Endothelial cell of umbilical vein (primary cell): Measurements from ENCODE around the gene DSG3. TPM values are rescaled to one million over a fixed set of nuclear protein-coding genes. Genes with fewer than 3 reads are reported as not detected.

Source experiments
- BruUV-seq: library from RNA; stranded (reverse); fragments of 400-500 nt; replicated peaks from 2 replicates; lab custom pipeline; 2021; lab: Mats Ljungman, UMichigan
- CTCF ChIA-PET: fragments of 300-600, 350-600 bp; sonication (Branson Sonifier 250); formaldehyde crosslinking; loops from one replicate; lab custom pipeline; 2021; ENCODE audit warnings: antibody characterized with exemption, inconsistent platforms; lab: Charles Lee
- POLR2A ChIA-PET: fragments of 300-600, 350-600 bp; sonication (Branson Sonifier 250); formaldehyde crosslinking; loops from one replicate; lab custom pipeline; 2021; ENCODE audit warnings: antibody characterized with exemption, inconsistent platforms; lab: Charles Lee
- DNase-seq: peaks from one replicate; pipeline ENCODE4 v3.0.0-alpha.2; 2011; ENCODE audit warnings: low read depth, low spot score
- FAIRE-seq: peaks from 2 replicates; lab custom pipeline; 2011; peaks lifted over from hg19 to GRCh38; lab: Jason Lieb, UNC
- H2AFZ ChIP-seq: 2 replicates; pipeline ENCODE4 v1.6.0; 2012; ENCODE audit warnings: low read depth, low read length, control low read depth, inconsistent platforms
- H3K27ac ChIP-seq: 2 replicates; pipeline ENCODE4 v1.5.1; 2011; ENCODE audit warnings: low read depth, mild to moderate bottlenecking, control low read depth, low read length, moderate library complexity; ENCODE audit not compliant: insufficient read depth
- H3K27me3 ChIP-seq, 2 experiments: 2 replicates each; pipeline versions ENCODE4 v1.6.0 to v1.6.1; 2011; ENCODE audit warnings: low read length in 2 of 2, mixed read lengths in 1 of 2; ENCODE audit not compliant: control insufficient read depth in 2 of 2, insufficient read depth in 2 of 2
- H3K36me3 ChIP-seq, 2 experiments: 2 replicates in 1 of 2; 3 replicates in 1 of 2; pipeline ENCODE4 v1.5.1; 2011; ENCODE audit warnings: low read length in 2 of 2, mild to moderate bottlenecking in 1 of 2, moderate library complexity in 1 of 2; ENCODE audit not compliant: control insufficient read depth in 2 of 2, insufficient read depth in 2 of 2; ENCODE audit errors: extremely low read depth in 1 of 2
- H3K4me1 ChIP-seq: 3 replicates; pipeline ENCODE4 v1.5.1; 2011; ENCODE audit warnings: mild to moderate bottlenecking, low read length; ENCODE audit not compliant: control insufficient read depth, insufficient read depth; ENCODE audit errors: extremely low read depth
- H3K4me2 ChIP-seq: 2 replicates; pipeline ENCODE4 v1.6.1; 2011; ENCODE audit warnings: low read length, control low read depth, mixed read lengths; ENCODE audit not compliant: insufficient read depth
- H3K4me3 ChIP-seq, 3 experiments: fragments of 200-600 bp in 1 of 3; sonication (generic), shearing (Covaris generic) in 1 of 3; replicated peaks in 1 of 3; 2 replicates each; pipeline ENCODE4 v1.5.1; 2011 to 2016; ENCODE audit warnings: control low read depth in 3 of 3, low read length in 3 of 3, mild to moderate bottlenecking in 2 of 3, inconsistent platforms in 1 of 3, low read depth in 1 of 3, moderate library complexity in 1 of 3; ENCODE audit not compliant: insufficient read depth in 1 of 3
- H3K79me2 ChIP-seq: 2 replicates; pipeline ENCODE4 v1.6.0; 2012; ENCODE audit warnings: low read length, inconsistent platforms; ENCODE audit not compliant: control insufficient read depth, insufficient read depth
- H3K9ac ChIP-seq: replicated peaks from 2 replicates; pipeline ENCODE3; 2011; ENCODE audit warnings: low read length, control low read depth; ENCODE audit not compliant: insufficient read depth; ENCODE audit errors: extremely low read depth
- H3K9me1 ChIP-seq: replicated peaks from 3 replicates; pipeline ENCODE4 v1.6.0; 2011; ENCODE audit warnings: mild to moderate bottlenecking, low read length; ENCODE audit not compliant: control insufficient read depth, insufficient read depth; ENCODE audit errors: extremely low read depth
- H3K9me3 ChIP-seq: replicated peaks from 2 replicates; pipeline ENCODE4 v1.5.1; 2012; ENCODE audit warnings: low read length, inconsistent platforms; ENCODE audit not compliant: control insufficient read depth, insufficient read depth
- H4K20me1 ChIP-seq: replicated peaks from 2 replicates; pipeline ENCODE3; 2011; ENCODE audit warnings: mild to moderate bottlenecking, low read length; ENCODE audit not compliant: control insufficient read depth, insufficient read depth; ENCODE audit errors: extremely low read depth
- EZH2 ChIP-seq: IDR thresholded peaks from 2 replicates; pipeline ENCODE4 v1.6.1; 2012; ENCODE audit warnings: borderline replicate concordance, low read depth, mild to moderate bottlenecking, moderate library complexity, low read length, inconsistent platforms; ENCODE audit not compliant: severe bottlenecking
- FOS ChIP-seq: IDR thresholded peaks from 2 replicates; pipeline ENCODE4 v1.6.1; 2011; ENCODE audit warnings: mild to moderate bottlenecking, low read length, moderate library complexity, borderline replicate concordance; ENCODE audit not compliant: insufficient read depth
- GATA2 ChIP-seq: IDR thresholded peaks from 2 replicates; pipeline ENCODE4 v1.7.0; 2011; ENCODE audit warnings: low read depth, mild to moderate bottlenecking, moderate library complexity, mixed read lengths, low read length; ENCODE audit not compliant: insufficient read length, insufficient read depth
- JUN ChIP-seq: IDR thresholded peaks from 2 replicates; pipeline ENCODE4 v1.6.1; 2011; ENCODE audit warnings: borderline replicate concordance, low read depth; ENCODE audit not compliant: insufficient read length, insufficient read depth
- MAX ChIP-seq: IDR thresholded peaks from 2 replicates; pipeline ENCODE4 v1.6.1; 2011; ENCODE audit not compliant: insufficient read depth, insufficient read length
- MYC ChIP-seq: IDR thresholded peaks from one replicate; pipeline ENCODE4 v1.6.1; 2011; ENCODE audit warnings: mild to moderate bottlenecking, low read depth, low read length
- POLR2A ChIP-seq: IDR thresholded peaks from 2 replicates; pipeline ENCODE4 v1.6.1; 2012; ENCODE audit warnings: low read depth, mild to moderate bottlenecking, control low read depth, low read length
- POLR2AphosphoS5 ChIP-seq: IDR thresholded peaks from 2 replicates; pipeline ENCODE4 v1.6.1; 2012; ENCODE audit warnings: low read depth, mild to moderate bottlenecking, control low read depth, low read length, moderate library complexity; ENCODE audit not compliant: insufficient read depth
- dilution Hi-C: fragments of 300-500 bp; cut with MboI; formaldehyde crosslinking; loops from one replicate; pipeline ENCODE4 v1.15.0; 2019; ENCODE audit warnings: low sequenced_read_pairs; ENCODE audit not compliant: extremely low pct_ligation_motif_present
- intact Hi-C: fragments of 100-400 bp; cut with micrococcal nuclease; formaldehyde crosslinking; loops from one replicate; pipeline ENCODE4 v1.10.0; 2022
- polyA plus RNA-seq, 4 experiments: library from polyadenylated mRNA; depleted of rRNA in 3 of 4; stranded (reverse) in 3 of 4; unstranded in 1 of 4; fragments of >200 nt; gene quantifications; 2 replicates each; pipeline versions ENCODE4 v1.2.1 to v1.2.3, GENCODE V29; 2011 to 2012; ENCODE audit warnings: missing spikeins in 1 of 4
- total RNA-seq: library from RNA; stranded (reverse); gene quantifications from 2 replicates; pipeline ENCODE4 v1.2.3, GENCODE V29; 2021
- TF ChIP-seq, protein P1 (sequence below), 2 donors: IDR thresholded peaks; 1 replicate in 1 of 2; 2 replicates in 1 of 2; pipeline ENCODE4 v1.5.1; 2011; ENCODE audit warnings: low read length in 2 of 2, mild to moderate bottlenecking in 2 of 2, moderate library complexity in 2 of 2, control low read depth in 1 of 2, inconsistent platforms in 1 of 2, low read depth in 1 of 2; ENCODE audit not compliant: insufficient read depth in 1 of 2; ENCODE audit errors: extremely low read depth in 1 of 2

DSG3 gene
- total and polyA plus RNA-seq, 2 donors (not counting 3 experiments of a cell fraction or from before 2014, with no cell fraction given) = 0.07 TPM; not detected in 1

GRCh38 chr18:31403409-31403808 is 44.1 kb upstream of the DSG3 start:
- H3K4me1 ChIP-seq = no peaks in the 10 kb centered on the region
- no peak overlapping the region for H3K4me2 ChIP-seq
- H3K9ac ChIP-seq = no peak overlapping the region
- no peaks in the 10 kb centered on the region for H3K9me1 ChIP-seq
- no peak overlapping the region for H3K27ac ChIP-seq
- no TSS peak for BruUV-seq
- FAIRE-seq (no peak), DNase-seq (no peak)
- H3K9me3 ChIP-seq = no peaks in the 10 kb centered on the region
- dilution Hi-C loops (no loop called here), intact Hi-C loops (no loop called here)
- ChIA-PET POLR2A (no interaction called here), CTCF (no interaction called here)
- peaks cover 2% of the 10 kb centered on the region for H4K20me1 ChIP-seq
- H3K36me3 ChIP-seq = no peaks in the 10 kb centered on the region
- H2AFZ ChIP-seq = no peak overlapping the region
- no peaks in the 10 kb centered on the region for H3K27me3 ChIP-seq
- no peak for TF ChIP-seq FOS
- no peak for TF ChIP-seq JUN
- H3K79me2 ChIP-seq = no peaks in the 10 kb centered on the region
- no peak overlapping the region for H3K4me3 ChIP-seq

DNA sequence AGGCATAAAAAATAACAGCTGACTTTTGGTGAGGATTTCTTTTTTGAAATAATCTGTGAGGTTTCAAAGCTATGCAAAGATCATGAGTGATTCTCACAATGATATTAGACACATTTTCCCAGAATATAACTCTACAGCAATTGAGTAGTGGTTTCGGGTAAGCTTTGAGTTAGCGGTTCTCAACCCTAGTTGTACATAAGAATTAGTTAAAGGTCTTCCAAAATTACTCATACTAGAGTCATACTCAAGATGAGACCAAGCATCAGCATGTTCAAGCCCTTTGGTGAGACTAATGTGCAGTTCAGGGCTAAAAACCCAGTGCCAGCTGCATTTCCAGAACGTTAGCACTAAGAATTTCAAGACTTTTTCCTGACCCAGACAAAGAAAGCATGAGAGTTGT is 39.9 kb upstream of the DSG3 start:
- Histone ChIP-seq H3K27ac (no peak overlapping the region), H3K9me3 (no peaks in the 10 kb centered on the region), H3K36me3 (no peaks in the 10 kb centered on the region), H2AFZ (no peak overlapping the region), H3K4me1 (no peaks in the 10 kb centered on the region), H3K9me1 (no peaks in the 10 kb centered on the region), H4K20me1 (peaks cover 2% of the 10 kb centered on the region), H3K79me2 (no peaks in the 10 kb centered on the region), H3K4me2 (no peak overlapping the region), H3K9ac (no peak overlapping the region), H3K4me3 (no peak overlapping the region), H3K27me3 (no peaks in the 10 kb centered on the region)
- DNase-seq (no peak), FAIRE-seq (no peak)
- no TSS peak for BruUV-seq
- TF ChIP-seq EZH2 (no peak), JUN (no peak), GATA2 (no peak), POLR2AphosphoS5 (no peak), FOS (no peak), MYC (no peak), MAX (no peak), POLR2A (no peak)
- TF ChIP-seq, protein P1, sequence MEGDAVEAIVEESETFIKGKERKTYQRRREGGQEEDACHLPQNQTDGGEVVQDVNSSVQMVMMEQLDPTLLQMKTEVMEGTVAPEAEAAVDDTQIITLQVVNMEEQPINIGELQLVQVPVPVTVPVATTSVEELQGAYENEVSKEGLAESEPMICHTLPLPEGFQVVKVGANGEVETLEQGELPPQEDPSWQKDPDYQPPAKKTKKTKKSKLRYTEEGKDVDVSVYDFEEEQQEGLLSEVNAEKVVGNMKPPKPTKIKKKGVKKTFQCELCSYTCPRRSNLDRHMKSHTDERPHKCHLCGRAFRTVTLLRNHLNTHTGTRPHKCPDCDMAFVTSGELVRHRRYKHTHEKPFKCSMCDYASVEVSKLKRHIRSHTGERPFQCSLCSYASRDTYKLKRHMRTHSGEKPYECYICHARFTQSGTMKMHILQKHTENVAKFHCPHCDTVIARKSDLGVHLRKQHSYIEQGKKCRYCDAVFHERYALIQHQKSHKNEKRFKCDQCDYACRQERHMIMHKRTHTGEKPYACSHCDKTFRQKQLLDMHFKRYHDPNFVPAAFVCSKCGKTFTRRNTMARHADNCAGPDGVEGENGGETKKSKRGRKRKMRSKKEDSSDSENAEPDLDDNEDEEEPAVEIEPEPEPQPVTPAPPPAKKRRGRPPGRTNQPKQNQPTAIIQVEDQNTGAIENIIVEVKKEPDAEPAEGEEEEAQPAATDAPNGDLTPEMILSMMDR (IDR thresholded peaks at IDR 0.05; ENCODE audit: extremely low read depth in 1 of 2, insufficient read depth in 1 of 2, low read depth in 1 of 2, low read length in 2 of 2) = no peak
- ChIA-PET POLR2A (no interaction called here), CTCF (interaction anchor here (1.4 kb wide), 1 partner anchor 9 kb away, joined by 6 read pairs; no protein-coding TSS in a partner anchor)
- dilution Hi-C loops (no loop called here), intact Hi-C loops (no loop called here)
